Loucy (cell line): ENCODE measurements around the gene GPATCH4.

Experiments used
- H2AFZ ChIP-seq: fragments of 200-600 bp; sonication (generic); 2 replicates; pipeline ENCODE4 v1.6.0; 2016; ENCODE audit warnings: antibody characterized with exemption, mild to moderate bottlenecking, low read length, moderate library complexity
- H3F3A ChIP-seq: fragments of 200-600 bp; 2 replicates; pipeline ENCODE4 v1.6.0; 2016; ENCODE audit warnings: antibody characterized with exemption, low read depth, mild to moderate bottlenecking
- H3K27me3 ChIP-seq: fragments of 200-600 bp; sonication (generic); 2 replicates; pipeline ENCODE4 v1.6.1; 2014; ENCODE audit warnings: low read length, mild to moderate bottlenecking; ENCODE audit not compliant: insufficient read depth, poor library complexity, severe bottlenecking
- H3K36me3 ChIP-seq: fragments of 200-600 bp; sonication (generic); 2 replicates; pipeline ENCODE4 v1.6.1; 2016; ENCODE audit warnings: low read length; ENCODE audit not compliant: insufficient read depth
- H3K4me1 ChIP-seq: fragments of 200-600 bp; sonication (generic); 2 replicates; pipeline ENCODE4 v1.5.1; 2014; ENCODE audit warnings: low read length, mild to moderate bottlenecking; ENCODE audit not compliant: insufficient read depth, poor library complexity, severe bottlenecking
- H3K4me2 ChIP-seq: fragments of 200-600 bp; sonication (generic); 2 replicates; pipeline ENCODE4 v1.6.0; 2014; ENCODE audit warnings: antibody characterized with exemption, low read length, low read depth, mild to moderate bottlenecking; ENCODE audit not compliant: poor library complexity, severe bottlenecking
- H3K4me3 ChIP-seq: fragments of 200-600 bp; sonication (generic); 2 replicates; pipeline ENCODE4 v1.5.1; 2014; ENCODE audit warnings: low read length, mild to moderate bottlenecking, mixed read lengths; ENCODE audit not compliant: poor library complexity, severe bottlenecking
- H3K79me2 ChIP-seq: fragments of 200-600 bp; sonication (generic); 2 replicates; pipeline ENCODE4 v1.6.1; 2014; ENCODE audit warnings: low read length; ENCODE audit not compliant: insufficient read depth
- H3K9ac ChIP-seq: fragments of 200-600 bp; sonication (generic); 2 replicates; pipeline ENCODE4 v1.6.0; 2014; ENCODE audit warnings: mild to moderate bottlenecking, low read depth, low read length, moderate library complexity; ENCODE audit not compliant: poor library complexity, severe bottlenecking
- H3K9me2 ChIP-seq: fragments of 200-600 bp; sonication (generic); replicated peaks from 2 replicates; pipeline ENCODE4 v1.6.1; 2016; ENCODE audit warnings: low read depth, low read length, mixed read lengths
- H3K9me3 ChIP-seq: fragments of 200-600 bp; sonication (generic); 2 replicates; pipeline ENCODE4 v1.6.1; 2014; ENCODE audit warnings: mild to moderate bottlenecking, antibody characterized with exemption, low read length, low read depth; ENCODE audit not compliant: insufficient read depth
- H4K20me1 ChIP-seq: fragments of 200-600 bp; sonication (generic); 2 replicates; pipeline ENCODE4 v1.6.0; 2014; ENCODE audit warnings: antibody characterized with exemption, low read length, mild to moderate bottlenecking; ENCODE audit not compliant: insufficient read depth, poor library complexity, severe bottlenecking
- CTCF ChIP-seq: fragments of 200-600 bp; sonication (generic); conservative IDR thresholded peaks from 2 replicates; pipeline ENCODE4 v1.5.1; 2014; ENCODE audit warnings: mild to moderate bottlenecking, antibody characterized with exemption, low read length
- EZH2phosphoT487 ChIP-seq: fragments of 200-600 bp; IDR thresholded peaks from 2 replicates; pipeline ENCODE4 v1.6.1; 2018; ENCODE audit warnings: antibody characterized with exemption, mild to moderate bottlenecking, moderate library complexity, borderline replicate concordance

GPATCH4 gene

GRCh38 chr1:156595016-156595415 is 6.3 kb downstream of the GPATCH4 start:
- Histone ChIP-seq H3K9ac (no peak overlapping the region), H3K4me1 (peaks cover 14% of the 10 kb centered on the region), H3K4me3 (no peak overlapping the region), H3K9me2 (no peaks in the 10 kb centered on the region), H3K4me2 (no peak overlapping the region), H3F3A (no peaks in the 10 kb centered on the region), H3K9me3 (no peaks in the 10 kb centered on the region), H3K36me3 (peaks cover 22% of the 10 kb centered on the region; the same call in 1 of the 2 replicates), H3K27me3 (no peaks in the 10 kb centered on the region), H2AFZ (no peak overlapping the region), H4K20me1 (no peaks in the 10 kb centered on the region), H3K79me2 (peaks cover 14% of the 10 kb centered on the region)
- TF ChIP-seq EZH2phosphoT487 (no peak), CTCF (no peak)

GRCh38 chr1:156594190-156594589 is 7.1 kb downstream of the GPATCH4 start:
- peaks cover 14% of the 10 kb centered on the region for H3K79me2 ChIP-seq
- H3F3A ChIP-seq, result no peaks in the 10 kb centered on the region
- no peak overlapping the region for H3K9ac ChIP-seq

GRCh38 chr1:156593661-156593989 is 7.7 kb downstream of the GPATCH4 start:
- H3K9me2 ChIP-seq, result no peaks in the 10 kb centered on the region
- H3K36me3 ChIP-seq, result peaks cover 22% of the 10 kb centered on the region; the same call in 1 of the 2 replicates
- peaks cover 14% of the 10 kb centered on the region for H3K79me2 ChIP-seq
- peak overlapping the region; percentile 90 for H3K4me2 ChIP-seq
- H3K9me3 ChIP-seq, result no peaks in the 10 kb centered on the region
- no peaks in the 10 kb centered on the region for H3F3A ChIP-seq
- no peak for TF ChIP-seq EZH2phosphoT487
- no peak for TF ChIP-seq CTCF
- no peaks in the 10 kb centered on the region for H4K20me1 ChIP-seq
- H2AFZ ChIP-seq, result no peak overlapping the region
- H3K27me3 ChIP-seq, result no peaks in the 10 kb centered on the region
- no peak overlapping the region for H3K9ac ChIP-seq
- no peak overlapping the region for H3K4me3 ChIP-seq
- H3K4me1 ChIP-seq, result peaks cover 14% of the 10 kb centered on the region

More at GRCh38 chr1:156594190-156594589, 7.1 kb downstream of the GPATCH4 start:
- Histone ChIP-seq H3K36me3 (peaks cover 22% of the 10 kb centered on the region; the same call in 1 of the 2 replicates), H3K27me3 (no peaks in the 10 kb centered on the region), H3K4me3 (no peak overlapping the region), H3K9me3 (no peaks in the 10 kb centered on the region), H3K9me2 (no peaks in the 10 kb centered on the region), H3K4me1 (peaks cover 14% of the 10 kb centered on the region), H3K4me2 (no peak overlapping the region), H4K20me1 (no peaks in the 10 kb centered on the region), H2AFZ (no peak overlapping the region)
- no peak for TF ChIP-seq CTCF
- no peak for TF ChIP-seq EZH2phosphoT487
